DOHH2 (cell line): Measurements from ENCODE around the gene MSS51.

ENCODE experiments used
- H3F3A ChIP-seq: fragments of 200-600 bp; sonication (generic), shearing (Covaris generic); 2 replicates; pipeline ENCODE4 v1.6.0; 2016; ENCODE audit warnings: antibody characterized with exemption, mild to moderate bottlenecking; ENCODE audit not compliant: control insufficient read depth, insufficient read depth
- H3K27ac ChIP-seq: fragments of 200-600 bp; sonication (generic); 2 replicates; pipeline ENCODE4 v1.5.1; 2014; ENCODE audit warnings: low read depth, mild to moderate bottlenecking, low read length, moderate library complexity
- H3K27me3 ChIP-seq: fragments of 200-600 bp; sonication (generic); 2 replicates; pipeline ENCODE4 v1.6.1; 2014; ENCODE audit warnings: mild to moderate bottlenecking, low read length, mixed read lengths; ENCODE audit not compliant: control insufficient read depth
- H3K36me3 ChIP-seq: fragments of 200-600 bp; sonication (generic); 2 replicates; pipeline ENCODE4 v1.6.1; 2014; ENCODE audit warnings: mild to moderate bottlenecking, low read length, moderate library complexity, mixed read lengths; ENCODE audit not compliant: control insufficient read depth
- H3K4me1 ChIP-seq: fragments of 200-600 bp; sonication (generic); 2 replicates; pipeline ENCODE4 v1.6.1; 2014; ENCODE audit warnings: mild to moderate bottlenecking, low read length, mixed read lengths; ENCODE audit not compliant: control insufficient read depth
- H3K4me2 ChIP-seq: fragments of 200-600 bp; sonication (generic); 2 replicates; pipeline ENCODE4 v1.6.0; 2014; ENCODE audit warnings: mild to moderate bottlenecking, low read length, moderate library complexity
- H3K4me3 ChIP-seq: fragments of 200-600 bp; sonication (generic); 2 replicates; pipeline ENCODE4 v1.5.1; 2014; ENCODE audit warnings: mild to moderate bottlenecking, low read length, mixed read lengths
- H3K79me2 ChIP-seq: fragments of 200-600 bp; sonication (generic); 2 replicates; pipeline ENCODE4 v1.6.1; 2014; ENCODE audit warnings: mild to moderate bottlenecking, low read length, mixed read lengths; ENCODE audit not compliant: control insufficient read depth
- H3K9me2 ChIP-seq: fragments of 200-600 bp; sonication (generic); replicated peaks from 2 replicates; pipeline ENCODE4 v1.6.1; 2014; ENCODE audit warnings: mild to moderate bottlenecking, low read length, mixed read lengths; ENCODE audit not compliant: control insufficient read depth
- H3K9me3 ChIP-seq: fragments of 200-600 bp; sonication (generic); 2 replicates; pipeline ENCODE4 v1.6.1; 2014; ENCODE audit warnings: antibody characterized with exemption, low read length, mixed read lengths; ENCODE audit not compliant: control insufficient read depth, insufficient read depth
- H4K20me1 ChIP-seq: fragments of 200-600 bp; sonication (generic); 2 replicates; pipeline ENCODE4 v1.6.0; 2014; ENCODE audit warnings: low read depth, mild to moderate bottlenecking, antibody characterized with exemption, low read length, moderate library complexity; ENCODE audit not compliant: control insufficient read depth, insufficient read depth
- EZH2phosphoT487 ChIP-seq: fragments of 200-600 bp; sonication (generic); IDR thresholded peaks from 2 replicates; pipeline ENCODE4 v1.6.1; 2017; ENCODE audit warnings: borderline replicate concordance, mild to moderate bottlenecking, antibody characterized with exemption, low read length, moderate library complexity, mixed read lengths
- TF ChIP-seq, protein P1 (sequence below): fragments of 200-600 bp; sonication (generic); IDR thresholded peaks from one replicate; pipeline ENCODE4 v1.5.1; 2014; ENCODE audit warnings: antibody characterized with exemption, mild to moderate bottlenecking, low read depth, low read length; ENCODE audit not compliant: poor library complexity, severe bottlenecking

MSS51 gene

DNA sequence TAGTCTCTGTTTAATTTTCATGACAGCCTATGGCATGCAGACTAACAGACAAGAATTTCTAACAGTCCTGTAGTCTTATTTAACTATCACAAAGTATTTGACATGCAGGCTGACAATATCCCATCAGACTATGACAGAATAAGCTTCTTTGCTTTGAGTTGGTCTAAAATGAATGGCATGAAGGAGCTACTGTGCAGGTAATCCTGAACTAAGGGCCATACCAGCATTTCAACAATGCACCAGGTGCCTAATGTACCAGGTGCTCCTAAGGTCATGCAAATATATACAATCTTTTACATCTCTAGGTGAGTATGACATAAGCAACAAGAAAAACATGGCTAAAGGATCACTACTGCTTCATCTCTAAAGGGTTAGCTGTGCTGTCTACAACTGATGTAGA is 13.6 kb upstream of the MSS51 start:
- TF ChIP-seq, protein P1, sequence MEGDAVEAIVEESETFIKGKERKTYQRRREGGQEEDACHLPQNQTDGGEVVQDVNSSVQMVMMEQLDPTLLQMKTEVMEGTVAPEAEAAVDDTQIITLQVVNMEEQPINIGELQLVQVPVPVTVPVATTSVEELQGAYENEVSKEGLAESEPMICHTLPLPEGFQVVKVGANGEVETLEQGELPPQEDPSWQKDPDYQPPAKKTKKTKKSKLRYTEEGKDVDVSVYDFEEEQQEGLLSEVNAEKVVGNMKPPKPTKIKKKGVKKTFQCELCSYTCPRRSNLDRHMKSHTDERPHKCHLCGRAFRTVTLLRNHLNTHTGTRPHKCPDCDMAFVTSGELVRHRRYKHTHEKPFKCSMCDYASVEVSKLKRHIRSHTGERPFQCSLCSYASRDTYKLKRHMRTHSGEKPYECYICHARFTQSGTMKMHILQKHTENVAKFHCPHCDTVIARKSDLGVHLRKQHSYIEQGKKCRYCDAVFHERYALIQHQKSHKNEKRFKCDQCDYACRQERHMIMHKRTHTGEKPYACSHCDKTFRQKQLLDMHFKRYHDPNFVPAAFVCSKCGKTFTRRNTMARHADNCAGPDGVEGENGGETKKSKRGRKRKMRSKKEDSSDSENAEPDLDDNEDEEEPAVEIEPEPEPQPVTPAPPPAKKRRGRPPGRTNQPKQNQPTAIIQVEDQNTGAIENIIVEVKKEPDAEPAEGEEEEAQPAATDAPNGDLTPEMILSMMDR = no peak
- TF ChIP-seq EZH2phosphoT487 = no peak
- Histone ChIP-seq H3K4me2 (no peak overlapping the region), H3K36me3 (peaks cover 16% of the 10 kb centered on the region), H3K4me1 (no peaks in the 10 kb centered on the region), H3K27me3 (no peaks in the 10 kb centered on the region), H3K9me2 (no peaks in the 10 kb centered on the region), H3K79me2 (no peaks in the 10 kb centered on the region), H3K9me3 (no peaks in the 10 kb centered on the region), H4K20me1 (no peaks in the 10 kb centered on the region), H3K4me3 (no peak overlapping the region), H3F3A (no peaks in the 10 kb centered on the region), H3K27ac (no peak overlapping the region)

DNA sequence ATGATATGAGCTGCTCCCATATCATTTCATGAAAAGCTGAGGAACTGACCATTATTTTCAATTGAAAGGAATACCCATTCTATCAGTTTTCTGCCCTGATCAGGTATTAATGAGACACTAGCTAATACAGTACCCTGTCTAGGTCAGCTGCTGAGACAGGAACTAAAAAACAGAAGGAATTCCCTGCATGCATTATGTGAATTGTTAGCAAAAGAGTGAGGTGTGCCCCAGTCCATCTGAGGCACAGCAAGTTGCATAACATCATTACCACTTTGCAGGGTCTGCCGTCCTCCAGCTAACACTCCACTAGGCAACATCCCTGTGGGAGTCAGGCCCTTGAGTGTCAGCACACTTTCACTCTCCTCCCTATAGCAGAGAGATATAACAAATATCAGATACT is 11.1 kb upstream of the MSS51 start:
- Histone ChIP-seq H3K9me3 (no peaks in the 10 kb centered on the region), H4K20me1 (no peaks in the 10 kb centered on the region), H3K4me2 (no peak overlapping the region), H3K79me2 (no peaks in the 10 kb centered on the region), H3K27ac (no peak overlapping the region), H3K36me3 (peaks cover 19% of the 10 kb centered on the region), H3F3A (no peaks in the 10 kb centered on the region), H3K4me1 (no peaks in the 10 kb centered on the region), H3K27me3 (no peaks in the 10 kb centered on the region), H3K4me3 (no peak overlapping the region), H3K9me2 (no peaks in the 10 kb centered on the region)
- TF ChIP-seq, protein P1 = no peak
- no peak for TF ChIP-seq EZH2phosphoT487

DNA sequence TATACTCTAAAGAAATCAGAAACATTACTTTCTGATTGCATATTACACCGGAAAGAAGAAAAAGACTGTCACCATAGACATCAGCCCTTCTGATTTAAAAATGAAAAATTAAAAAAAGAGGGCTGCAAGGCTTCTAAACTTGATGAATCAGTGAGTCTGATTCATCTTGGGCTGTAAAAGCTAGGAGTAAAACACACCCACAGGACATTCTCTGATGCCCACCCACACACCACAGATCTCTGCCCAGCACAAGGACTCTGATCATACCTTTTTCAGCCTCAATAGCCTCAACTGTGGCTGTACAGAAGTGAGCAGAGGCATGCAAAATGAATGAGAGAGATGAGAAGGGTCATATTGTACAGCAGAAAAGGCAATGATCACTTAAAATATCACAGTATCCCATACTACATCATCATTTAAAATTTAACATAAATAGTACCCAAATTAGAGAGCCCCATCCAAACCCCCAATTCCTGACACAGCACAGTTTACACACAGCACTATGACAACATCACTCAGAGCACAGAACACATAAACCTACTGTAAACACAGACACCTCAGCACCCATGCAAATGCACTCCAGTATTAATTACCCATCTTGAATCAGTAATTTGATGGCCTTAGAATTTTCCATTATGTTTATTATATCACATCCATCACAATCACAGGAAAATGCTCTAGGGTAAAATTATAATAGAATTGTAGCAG is 6.4 kb upstream of the MSS51 start:
- Histone ChIP-seq H3K36me3 (peaks cover 31% of the 10 kb centered on the region), H3K79me2 (no peaks in the 10 kb centered on the region), H3K9me2 (no peaks in the 10 kb centered on the region), H3K4me3 (no peak overlapping the region), H3K27ac (no peak overlapping the region), H3F3A (no peaks in the 10 kb centered on the region), H3K27me3 (no peaks in the 10 kb centered on the region), H3K4me1 (no peaks in the 10 kb centered on the region), H4K20me1 (no peaks in the 10 kb centered on the region), H3K4me2 (no peak overlapping the region), H3K9me3 (no peaks in the 10 kb centered on the region)
- TF ChIP-seq EZH2phosphoT487 = no peak
- TF ChIP-seq, protein P1 = no peak
